T-helper 2 cell (primary cell): ENCODE measurements around the gene VWA3B.
"Not testable (repeated sequence)": the region's sequence is repeated elsewhere in the genome, so short reads cannot be mapped to it uniquely, and the experiment has no call there.

Experiments
- DNase-seq, 5 experiments: peaks; one replicate each; pipeline versions ENCODE4 v3.0.0 to v3.0.0-alpha.2; 2012 to 2022

VWA3B gene

GRCh38 chr2:98253461-98254070, 166.6 kb downstream of the VWA3B start:
- DNase-seq = no peak

- DNase-seq = no peak
Observed at GRCh38 chr2:98254504-98255059, 167.6 kb downstream of the VWA3B start.

- DNase-seq = no peak
Observed at GRCh38 chr2:98258906-98259305, 171.9 kb downstream of the VWA3B start.

GRCh38 chr2:98263362-98263761, 176.4 kb downstream of the VWA3B start:
- DNase-seq = no peak

- not testable (repeated sequence) for DNase-seq
Observed at GRCh38 chr2:98268225-98268624, 181.3 kb downstream of the VWA3B start.

- DNase-seq = peak in 1 of 5 experiments; percentile 43
Observed at GRCh38 chr2:98269274-98269673, 182.3 kb downstream of the VWA3B start.

- DNase-seq = no peak
Observed at GRCh38 chr2:98269830-98270229, 182.9 kb downstream of the VWA3B start.

- no peak for DNase-seq
Observed at GRCh38 chr2:98277162-98277859, 190.3 kb downstream of the VWA3B start.

- DNase-seq = no peak
Observed at GRCh38 chr2:98278074-98278473, 191.1 kb downstream of the VWA3B start.

GRCh38 chr2:98280376-98281102, 193.6 kb downstream of the VWA3B start:
- no peak for DNase-seq

GRCh38 chr2:98281607-98282006, 194.6 kb downstream of the VWA3B start:
- DNase-seq = no peak

GRCh38 chr2:98282109-98282508, 195.1 kb downstream of the VWA3B start:
- DNase-seq = no peak

GRCh38 chr2:98293030-98293429, 206.1 kb downstream of the VWA3B start:
- DNase-seq = no peak

GRCh38 chr2:98293931-98294687, 207.1 kb downstream of the VWA3B start:
- DNase-seq = no peak

GRCh38 chr2:98294711-98295110, 207.7 kb downstream of the VWA3B start:
- DNase-seq = no peak

- DNase-seq = no peak
Observed at GRCh38 chr2:98295275-98295674, 208.3 kb downstream of the VWA3B start.

GRCh38 chr2:98295721-98296414, 208.9 kb downstream of the VWA3B start:
- no peak for DNase-seq

- no peak for DNase-seq
Observed at GRCh38 chr2:98296440-98296839, 209.5 kb downstream of the VWA3B start.

- DNase-seq = no peak
Observed at GRCh38 chr2:98297817-98298682, 211.1 kb downstream of the VWA3B start.

GRCh38 chr2:98298683-98299164, 211.8 kb downstream of the VWA3B start:
- DNase-seq = no peak
